ENCODE results near the gene CRTAC1. TPM values are rescaled to one million over a fixed set of nuclear protein-coding genes. Genes with fewer than 3 reads are reported as not detected.

CRTAC1 gene
- total and polyA plus RNA-seq, 9 of the 15 experiments (the other 6 are each of a cell fraction or from before 2014, with no cell fraction given) = not detected

DNA sequence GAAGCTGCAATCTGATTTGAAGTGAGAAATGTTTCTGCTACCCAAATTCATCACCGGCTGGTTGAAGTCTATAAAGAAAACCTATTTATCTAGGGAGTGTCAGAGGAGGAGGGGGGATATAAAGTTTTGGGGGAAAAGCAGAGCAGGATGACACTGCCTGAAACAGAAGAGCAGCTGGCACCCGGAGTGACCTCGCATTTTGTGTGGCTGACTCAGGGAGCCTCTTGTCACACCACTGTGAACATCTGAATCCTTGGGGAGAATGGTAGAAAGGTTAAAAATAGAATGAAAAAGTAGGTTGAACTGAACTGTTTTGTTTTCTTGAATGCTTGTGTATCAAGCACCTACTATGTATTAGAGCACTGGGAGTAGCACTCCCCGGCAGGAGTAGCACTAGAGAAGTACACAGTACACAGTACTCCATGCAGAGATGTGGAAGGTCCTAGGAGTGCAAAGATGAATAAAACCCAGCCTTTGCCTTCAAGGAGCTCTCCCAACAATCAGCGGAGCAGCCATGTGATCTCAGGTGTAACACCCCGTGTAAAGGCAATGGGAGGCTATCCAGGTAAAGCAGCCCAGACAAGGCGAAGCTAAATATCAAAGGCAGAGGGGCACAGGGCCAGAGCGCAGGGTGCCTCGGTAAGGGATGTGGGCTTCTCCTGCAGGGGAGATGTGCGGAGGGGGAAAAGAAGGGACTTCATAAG lies 13.5 kb downstream of the CRTAC1 start:
- no peak for TF ChIP-seq ZBTB9 (CRISPR knock-in tag; IDR thresholded peaks at IDR 0.05)
- TF ChIP-seq ATF1 (CRISPR knock-in tag; IDR thresholded peaks at IDR 0.05) = no peak
- no peak for TF ChIP-seq ATF1 (tag; IDR thresholded peaks at IDR 0.05)
- TF ChIP-seq SRSF7 (optimal IDR thresholded peaks at IDR 0.05; ENCODE audit: low read depth, low read length) = no peak
- no peak for TF ChIP-seq CEBPB (tag; IDR thresholded peaks at IDR 0.05)
- no peak for TF ChIP-seq KDM1A (IDR thresholded peaks at IDR 0.05)
- Histone ChIP-seq H4K20me1 (replicated peaks; ENCODE audit: control insufficient read depth, insufficient read depth, low read length) (no peaks in the 10 kb centered on the region), H3K4me2 (ENCODE audit: insufficient read depth, low read length) (no peak overlapping the region), H3K79me2 (ENCODE audit: control insufficient read depth, insufficient read depth, low read length) (no peaks in the 10 kb centered on the region), H3K36me3 (ENCODE audit: control insufficient read depth, insufficient read depth, low read length) (no peaks in the 10 kb centered on the region), H3K9me3 (replicated peaks; ENCODE audit: control insufficient read depth, insufficient read depth, low read depth, low read length) (no peaks in the 10 kb centered on the region), H3K27ac (ENCODE audit: extremely low read depth, low read depth, low read length) (no peak overlapping the region), H3K9ac (ENCODE audit: insufficient read depth in 1 of 2, low read depth in 2 of 2, low read length in 2 of 2) (no peak overlapping the region), H3K4me1 (replicated peaks in 1 of 2; ENCODE audit: control insufficient read depth in 2 of 2, insufficient read depth in 2 of 2, low read length in 2 of 2) (no peaks in the 10 kb centered on the region), H2AFZ (ENCODE audit: low read depth, low read length) (no peak overlapping the region), H3K27me3 (ENCODE audit: control insufficient read depth in 2 of 2, insufficient read depth in 2 of 2, low read length in 2 of 2) (peaks cover 5 to 22% of the 10 kb centered on the region in 2 experiments; a peak in 4 of 5 replicates), H3K9me1 (ENCODE audit: control insufficient read depth, insufficient read depth, low read length) (no peaks in the 10 kb centered on the region), H3K4me3 (no peak overlapping the region)
- intact Hi-C loops (cut with micrococcal nuclease) = no loop called here
- ATAC-seq (no peak), FAIRE-seq (no peak), DNase-seq (ENCODE audit: extremely low read depth in 1 of 4, low spot score in 3 of 4) (no peak)
- in situ Hi-C loops (cut with MboI) = no loop called here
- ChIA-PET CTCF (ENCODE audit: low intra/inter-chr PET ratio) (no interaction called here), POLR2A (no interaction called here)
- WGBS (ENCODE audit: insufficient coverage, low coverage, missing lambda C conversion rate) = 2% methylated on average over 8 of the region's 10 CpGs
- no TSS peak for BruUV-seq (replicated peaks)
